Middle frontal gyrus (tissue), 1 donor: ENCODE measurements around the gene ARFGAP2.

Experiments
- DNase-seq: peaks from one replicate; pipeline ENCODE4 v3.0.0-alpha.2; 2015; ENCODE audit warnings: low spot score; ENCODE audit errors: extremely low spot score

Gene ARFGAP2

GRCh38 chr11:47187723-47188122 lies 11.0 kb upstream of the ARFGAP2 start:
- DNase-seq, result no peak

- DNase-seq, result peak; percentile 14
These were observed 10.3 kb upstream of the ARFGAP2 start for GRCh38 chr11:47186700-47187695.

DNA sequence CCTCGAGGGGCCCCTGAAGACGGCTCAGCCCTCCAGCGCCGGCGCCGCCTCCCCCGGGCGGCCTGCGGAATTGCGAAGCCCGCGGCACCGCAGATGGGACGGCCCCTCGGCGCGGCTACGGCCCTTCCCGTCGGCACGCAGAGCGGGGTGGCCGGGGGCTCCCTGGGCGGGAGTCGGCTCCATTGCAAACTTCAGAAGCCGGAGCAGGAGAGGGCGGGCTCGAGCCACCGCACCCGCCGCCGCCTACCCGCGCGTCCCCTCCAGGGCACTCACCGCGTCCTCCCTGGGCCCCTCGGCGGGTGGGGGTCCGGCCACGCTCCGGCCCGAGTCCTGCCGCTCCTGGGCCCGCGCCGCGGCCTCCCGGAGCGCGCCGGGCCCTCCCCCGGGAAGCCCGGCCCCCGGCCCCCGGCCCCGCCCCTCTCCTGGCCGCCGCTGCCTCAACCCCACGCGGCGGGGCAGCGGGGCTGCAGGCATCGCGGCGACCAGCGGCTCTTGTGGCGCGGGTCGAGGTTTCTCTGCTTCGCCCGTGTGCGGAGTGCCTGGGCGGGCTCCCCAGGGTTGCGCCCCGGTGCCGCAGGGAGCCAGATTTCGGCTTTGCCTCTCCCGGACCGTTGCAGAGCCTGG lies 9.5 kb upstream of the ARFGAP2 start, which contains the start of gene PACSIN3:
Gene PACSIN3 (minus strand): TSS at position 359 of the 624 bp plus-strand sequence. CDS start 3,707 bp downstream, outside the sequence.
- DNase-seq, result no peak

GRCh38 chr11:47185305-47186075 lies 8.8 kb upstream of the ARFGAP2 start:
- no peak for DNase-seq

- DNase-seq, result peak; percentile 51
These were observed 8.1 kb upstream of the ARFGAP2 start for GRCh38 chr11:47184711-47185304.

- no peak for DNase-seq
These were observed 7.3 kb upstream of the ARFGAP2 start for GRCh38 chr11:47183969-47184368.

GRCh38 chr11:47183031-47183856 lies 6.6 kb upstream of the ARFGAP2 start:
- DNase-seq, result no peak

DNA sequence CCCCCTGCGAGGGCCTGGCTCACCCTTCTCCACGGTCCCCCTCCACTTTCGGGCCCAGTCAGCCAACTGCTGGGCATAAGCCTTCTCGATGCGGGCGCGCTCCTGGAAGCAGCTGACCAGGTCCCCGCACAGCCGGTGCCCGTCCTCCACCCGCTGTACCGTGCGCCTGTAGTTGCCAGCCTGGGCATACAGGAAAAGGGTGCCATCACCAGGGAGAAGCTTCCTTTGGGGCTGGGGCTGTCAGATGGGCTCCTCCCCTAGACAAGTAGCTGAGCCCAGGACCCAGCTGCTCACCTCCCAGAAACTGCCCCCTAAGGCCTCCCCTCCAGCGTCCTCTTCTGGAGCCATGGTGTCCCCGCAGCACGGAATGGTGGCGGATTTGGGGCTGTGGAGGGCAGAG lies 5.7 kb upstream of the ARFGAP2 start:
- DNase-seq, result no peak

- no peak for DNase-seq
These were observed 4.6 kb upstream of the ARFGAP2 start for GRCh38 chr11:47181271-47181670.

- DNase-seq, result no peak
These were observed 3.5 kb upstream of the ARFGAP2 start for GRCh38 chr11:47180006-47180787.

DNA sequence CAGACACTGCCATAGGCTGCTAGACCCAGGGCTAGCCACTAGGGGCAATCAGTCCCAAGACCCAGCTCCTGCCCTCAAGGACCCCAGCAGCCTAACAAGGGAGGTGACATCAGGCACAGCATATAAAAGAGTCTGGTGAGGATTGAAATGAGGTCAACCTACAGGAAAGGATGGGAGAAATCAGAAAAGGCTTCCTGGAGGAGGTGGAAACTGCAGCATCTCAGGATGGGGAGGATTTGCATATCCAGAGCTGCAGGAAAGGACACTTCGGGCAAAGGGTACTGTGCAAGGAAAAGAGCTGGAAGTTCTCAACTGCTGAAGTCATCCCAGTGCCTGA lies 2.9 kb upstream of the ARFGAP2 start:
- no peak for DNase-seq

GRCh38 chr11:47178737-47179654 lies 2.3 kb upstream of the ARFGAP2 start:
- no peak for DNase-seq

- DNase-seq, result no peak
These were observed 1.6 kb upstream of the ARFGAP2 start for GRCh38 chr11:47178316-47178715.

- no peak for DNase-seq
These were observed 1.2 kb upstream of the ARFGAP2 start for GRCh38 chr11:47177846-47178245.

- DNase-seq, result peak; percentile 49
These were observed 658 bp upstream of the ARFGAP2 start for GRCh38 chr11:47177229-47177845.

- no peak for DNase-seq
These were observed 842 bp downstream of the ARFGAP2 start for GRCh38 chr11:47175746-47176327.

- DNase-seq, result no peak
These were observed 3.8 kb downstream of the ARFGAP2 start for GRCh38 chr11:47172740-47173336.
